Kidney tubule cell (primary cell): Measurements from ENCODE around the gene PRSS12.
A peak's percentile ranks its signal among the peaks of the same experiment; 100 is the strongest.
"Not testable (repeated sequence)": the region's sequence is repeated elsewhere in the genome, so short reads cannot be mapped to it uniquely, and the experiment has no call there.

Experiments used
- DNase-seq: peaks from one replicate; pipeline ENCODE4 v3.0.0-alpha.2; 2018; ENCODE audit warnings: low spot score

PRSS12 gene, protein sequence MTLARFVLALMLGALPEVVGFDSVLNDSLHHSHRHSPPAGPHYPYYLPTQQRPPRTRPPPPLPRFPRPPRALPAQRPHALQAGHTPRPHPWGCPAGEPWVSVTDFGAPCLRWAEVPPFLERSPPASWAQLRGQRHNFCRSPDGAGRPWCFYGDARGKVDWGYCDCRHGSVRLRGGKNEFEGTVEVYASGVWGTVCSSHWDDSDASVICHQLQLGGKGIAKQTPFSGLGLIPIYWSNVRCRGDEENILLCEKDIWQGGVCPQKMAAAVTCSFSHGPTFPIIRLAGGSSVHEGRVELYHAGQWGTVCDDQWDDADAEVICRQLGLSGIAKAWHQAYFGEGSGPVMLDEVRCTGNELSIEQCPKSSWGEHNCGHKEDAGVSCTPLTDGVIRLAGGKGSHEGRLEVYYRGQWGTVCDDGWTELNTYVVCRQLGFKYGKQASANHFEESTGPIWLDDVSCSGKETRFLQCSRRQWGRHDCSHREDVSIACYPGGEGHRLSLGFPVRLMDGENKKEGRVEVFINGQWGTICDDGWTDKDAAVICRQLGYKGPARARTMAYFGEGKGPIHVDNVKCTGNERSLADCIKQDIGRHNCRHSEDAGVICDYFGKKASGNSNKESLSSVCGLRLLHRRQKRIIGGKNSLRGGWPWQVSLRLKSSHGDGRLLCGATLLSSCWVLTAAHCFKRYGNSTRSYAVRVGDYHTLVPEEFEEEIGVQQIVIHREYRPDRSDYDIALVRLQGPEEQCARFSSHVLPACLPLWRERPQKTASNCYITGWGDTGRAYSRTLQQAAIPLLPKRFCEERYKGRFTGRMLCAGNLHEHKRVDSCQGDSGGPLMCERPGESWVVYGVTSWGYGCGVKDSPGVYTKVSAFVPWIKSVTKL

DNA sequence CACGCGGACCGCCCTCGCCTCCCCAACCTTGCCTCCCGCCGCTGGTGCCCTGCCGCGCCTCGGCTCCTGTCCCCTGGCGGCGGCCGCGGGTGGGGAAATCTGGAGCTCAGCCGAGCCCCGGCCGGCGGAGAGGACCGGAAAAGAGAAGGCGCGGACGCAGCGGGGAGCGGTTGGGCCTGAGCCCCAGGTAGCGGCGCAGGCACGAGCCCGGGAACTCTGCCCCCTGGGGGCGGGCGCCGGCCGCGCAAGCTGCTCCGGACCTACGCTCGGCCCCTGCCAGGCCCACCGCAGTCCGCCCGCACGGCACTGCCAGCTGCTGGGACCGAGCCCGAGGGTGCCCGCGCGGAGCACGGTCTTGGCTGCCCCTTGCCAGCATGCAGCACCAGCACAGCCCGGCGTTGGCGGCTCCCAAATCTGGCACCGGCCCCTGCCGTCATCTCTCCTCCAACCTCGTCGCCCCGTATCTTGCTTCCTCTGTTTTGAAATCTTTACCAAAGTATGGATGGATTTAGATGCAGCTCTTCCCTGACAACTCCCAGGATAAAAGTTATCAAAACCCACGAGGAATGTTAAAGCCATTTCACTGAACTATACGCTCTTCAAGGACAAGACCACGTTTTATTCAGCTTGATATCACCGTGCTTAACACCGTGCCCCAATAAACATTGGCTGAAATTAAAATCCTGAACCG, at the start of gene PRSS12:
Gene PRSS12, minus strand, starts transcription at position 161 of the 691 bp plus-strand sequence. CDS start 283 bp downstream, outside the sequence.
- DNase-seq = peak; percentile 80

DNA sequence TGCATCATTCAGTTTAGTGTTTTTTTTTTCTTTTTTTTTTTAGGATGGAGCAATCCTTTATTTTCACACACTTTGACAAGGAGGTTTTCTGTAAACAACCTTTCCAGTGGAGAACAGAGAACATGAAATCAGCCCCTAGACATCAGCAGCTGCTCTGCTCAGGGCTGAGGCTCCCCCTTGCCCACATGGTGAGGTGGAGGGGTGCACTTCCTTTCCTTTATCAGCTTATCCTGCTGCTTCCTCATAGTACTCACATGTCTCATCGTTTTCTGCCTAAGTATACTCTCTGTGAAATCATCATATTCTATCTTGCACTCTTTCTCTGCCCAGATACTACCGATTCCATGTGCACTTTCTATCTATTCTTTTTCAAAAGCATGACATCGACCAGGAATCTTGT, 47.6 kb upstream of the PRSS12 start:
- DNase-seq = peak; percentile 46

DNA sequence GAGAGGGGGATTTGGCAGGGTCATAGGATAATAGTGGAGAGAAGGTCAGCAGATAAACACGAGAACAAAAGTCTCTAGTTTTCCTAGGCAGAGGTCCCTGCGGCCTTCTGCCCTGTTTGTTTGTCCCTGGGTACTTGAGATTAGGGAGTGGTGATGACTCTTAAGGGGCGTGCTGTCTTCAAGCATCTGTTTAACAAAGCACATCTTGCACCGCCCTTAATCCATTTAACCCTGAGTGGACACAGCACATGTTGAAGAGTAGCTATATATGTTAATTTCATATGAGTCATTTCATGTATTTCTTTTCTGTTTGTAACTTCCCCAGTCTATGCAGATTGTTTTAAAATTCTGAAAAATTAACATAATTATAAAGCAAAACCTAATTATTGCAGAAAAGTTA, 47.1 kb upstream of the PRSS12 start:
- DNase-seq = not testable (repeated sequence)

DNA sequence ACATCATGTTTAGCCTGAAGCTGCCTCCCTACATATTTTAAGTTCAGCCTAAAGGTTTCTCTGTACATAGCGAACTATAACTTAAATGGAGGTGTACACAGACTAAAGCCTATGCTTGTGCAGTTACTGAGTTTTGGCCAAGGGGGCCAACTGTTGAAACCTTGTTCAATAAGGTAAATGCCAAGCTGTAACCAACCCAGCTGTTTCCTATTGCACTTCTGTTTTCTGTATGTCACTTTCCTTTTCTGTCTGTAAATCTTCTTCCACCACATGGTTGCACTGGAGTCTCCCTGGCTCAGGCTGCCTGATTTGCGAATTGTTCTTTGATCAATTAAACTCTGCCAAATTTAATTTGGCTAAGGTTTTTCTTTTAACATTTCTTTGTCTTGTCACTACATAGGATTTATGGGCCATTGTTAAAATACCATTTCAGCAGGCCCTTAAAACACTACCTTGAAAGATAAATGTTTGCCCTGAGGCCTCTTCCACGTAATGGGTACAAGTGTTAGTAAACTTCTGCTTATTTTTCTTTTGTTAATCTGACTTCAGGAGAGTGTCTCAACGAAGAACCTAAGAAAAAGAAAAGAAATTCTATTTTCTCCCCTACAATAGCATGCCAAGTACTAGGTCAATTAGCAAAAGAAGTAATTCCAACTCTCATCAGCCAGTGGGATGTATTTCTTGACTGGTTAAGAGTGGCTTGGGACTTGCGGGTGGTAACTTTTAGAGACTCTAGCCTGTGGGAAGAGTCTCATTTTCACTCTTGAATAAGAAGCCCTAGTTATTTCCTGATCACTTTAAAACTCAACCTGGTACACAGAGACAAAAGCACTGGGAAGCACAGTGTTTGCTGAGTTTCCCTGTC, 45.7 kb upstream of the PRSS12 start:
- DNase-seq = no peak

DNA sequence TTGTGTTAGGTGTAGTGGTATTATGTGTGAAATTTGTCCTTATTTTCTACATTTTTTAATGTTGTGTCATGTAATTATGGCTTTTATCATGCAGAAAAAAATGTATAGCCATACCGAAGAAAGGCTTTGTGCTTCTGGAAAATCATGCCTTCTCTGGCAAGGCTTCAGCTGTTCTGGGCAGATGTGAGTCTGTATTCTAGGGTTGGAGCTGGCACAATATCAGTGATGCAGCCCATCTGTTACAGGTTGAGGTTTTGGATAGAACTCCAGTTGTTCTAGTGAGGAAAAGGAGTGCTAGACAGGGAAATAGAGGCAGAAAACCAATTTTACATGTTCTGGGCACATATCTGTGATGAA, 44.8 kb upstream of the PRSS12 start:
- no peak for DNase-seq

DNA sequence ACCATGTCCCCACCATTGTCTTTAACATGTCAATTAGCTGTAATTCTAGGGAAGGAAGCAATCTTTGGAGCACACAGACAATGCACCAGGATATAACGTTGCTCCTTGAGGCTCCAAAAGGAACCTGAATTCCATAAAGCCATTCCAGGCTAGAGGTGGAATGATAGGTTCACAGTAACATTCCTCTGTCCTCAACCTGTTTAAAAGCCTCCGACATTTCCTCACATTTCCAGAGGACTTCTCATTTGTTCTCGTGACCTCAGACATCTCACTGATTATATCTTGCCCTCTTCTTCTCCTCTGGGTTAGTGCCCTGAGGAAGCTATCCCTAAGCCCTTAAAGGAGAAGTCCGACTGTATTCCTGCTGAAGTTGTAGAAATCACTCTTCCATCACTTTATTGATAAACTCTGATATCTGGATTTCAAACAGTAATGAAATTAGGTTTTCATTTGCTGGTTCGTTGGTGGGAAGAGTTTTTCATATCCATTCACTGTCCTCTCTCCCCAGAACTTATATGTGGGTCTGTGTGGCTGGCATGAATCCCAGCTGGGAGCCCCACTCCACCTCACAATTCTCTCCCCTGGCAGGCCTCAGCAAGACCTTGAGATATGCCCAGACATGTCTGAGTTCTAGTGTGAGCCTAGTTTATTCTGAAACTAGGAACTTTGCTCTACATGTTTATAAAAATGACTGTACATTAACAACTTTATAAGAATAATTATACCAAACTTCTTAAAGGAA, 44.2 kb upstream of the PRSS12 start:
- DNase-seq = no peak

DNA sequence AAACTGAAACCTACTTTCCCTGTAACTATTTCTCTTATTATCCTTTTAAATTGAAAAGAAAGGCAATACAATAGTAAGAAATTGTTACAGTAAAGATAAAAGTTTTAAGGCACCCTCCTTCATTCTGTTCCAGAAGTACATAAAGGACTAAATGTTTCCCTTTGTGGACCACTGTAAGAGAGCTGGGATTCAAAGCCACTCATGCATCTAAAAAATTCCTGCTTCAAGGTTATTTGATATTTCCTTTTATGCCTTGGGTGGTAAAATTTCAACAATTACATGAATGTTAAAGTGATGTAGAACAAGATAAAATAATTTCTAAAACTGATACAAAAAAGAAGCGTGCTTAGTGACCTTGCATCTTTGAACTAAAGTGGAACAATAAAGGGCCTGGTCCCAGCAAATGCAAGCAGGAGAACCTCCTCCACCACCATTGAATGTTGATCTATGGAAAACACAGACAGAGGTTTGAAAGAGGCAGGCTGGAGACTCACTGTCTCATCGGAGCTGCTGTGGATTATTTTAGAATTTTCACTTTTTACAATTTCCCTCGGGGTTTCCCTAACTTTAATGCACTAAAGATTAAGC, 42.3 kb upstream of the PRSS12 start:
- DNase-seq = no peak

DNA sequence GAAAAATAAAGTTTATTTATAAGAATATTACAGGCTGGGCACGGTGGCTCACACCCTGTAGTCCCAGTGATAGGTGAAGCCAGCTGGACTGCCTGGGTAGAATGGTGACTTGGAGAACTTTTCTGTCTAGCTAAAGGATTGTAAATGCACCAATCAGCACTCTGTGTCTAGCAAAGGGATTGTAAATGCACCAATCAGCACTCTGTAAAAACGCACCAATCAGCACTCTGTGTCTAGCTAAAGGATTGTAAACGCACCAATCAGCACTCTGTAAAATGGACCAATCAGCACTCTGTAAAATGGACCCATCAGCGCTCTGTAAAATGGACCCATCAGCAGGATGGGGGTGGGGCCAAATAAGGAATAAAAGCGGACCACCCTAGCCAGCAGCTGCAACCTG, 39.7 kb upstream of the PRSS12 start:
- not testable (repeated sequence) for DNase-seq

DNA sequence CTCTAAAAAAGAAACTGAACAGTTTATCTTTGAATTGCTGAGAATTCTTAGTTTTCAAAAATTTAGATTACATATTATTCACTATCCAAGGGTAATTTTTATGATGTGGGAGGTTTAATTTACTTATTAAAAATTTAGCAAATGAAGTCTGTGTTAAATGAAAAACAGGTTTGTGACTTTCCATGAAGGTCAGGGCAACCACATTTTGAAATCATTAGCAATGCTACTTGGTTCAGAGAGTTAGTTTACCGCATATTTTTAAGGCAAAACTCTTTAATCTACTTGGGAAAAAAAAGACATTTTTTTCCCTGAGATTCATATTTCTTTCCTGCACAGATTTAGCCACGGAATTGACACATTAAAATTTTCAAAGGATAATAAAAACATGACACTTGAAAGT, 37.3 kb upstream of the PRSS12 start:
- no peak for DNase-seq

DNA sequence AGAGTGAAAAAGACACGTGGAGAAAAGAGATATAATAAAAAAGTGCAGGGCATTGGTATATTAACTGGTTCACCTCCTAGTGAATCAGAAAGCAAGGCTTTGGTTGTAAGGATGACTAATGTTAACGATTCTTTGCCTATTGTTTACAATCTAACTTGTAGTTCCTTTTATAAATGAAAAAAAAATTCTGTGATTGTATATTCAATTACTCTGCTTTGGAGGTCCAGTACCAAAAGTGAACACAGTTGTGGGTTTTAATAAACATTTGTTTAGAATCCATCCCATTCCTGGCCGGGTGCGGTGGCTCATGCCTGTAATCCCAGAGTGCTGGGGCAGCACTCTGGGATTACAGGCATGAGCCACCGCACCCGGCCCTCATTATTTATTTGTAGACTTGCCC, 36.9 kb upstream of the PRSS12 start:
- no peak for DNase-seq

DNA sequence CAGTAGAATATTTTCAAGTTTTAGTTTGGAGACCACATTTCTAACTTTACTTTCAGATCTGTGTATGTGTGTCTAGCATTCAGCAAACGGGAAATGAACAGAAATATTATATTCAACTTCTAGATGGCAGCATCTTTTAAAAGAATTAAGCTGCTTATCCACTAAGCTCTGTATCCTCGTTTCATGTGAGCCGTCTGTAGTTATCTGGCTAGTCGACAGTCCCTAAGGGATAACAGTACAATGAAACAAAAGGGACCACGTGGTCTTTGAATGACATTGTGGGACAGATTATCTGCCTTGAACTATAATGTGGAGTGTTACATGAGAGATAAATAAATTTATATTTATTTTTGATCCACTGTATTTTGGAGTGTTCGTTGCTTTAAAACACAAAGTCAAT, 35.8 kb upstream of the PRSS12 start:
- no peak for DNase-seq

DNA sequence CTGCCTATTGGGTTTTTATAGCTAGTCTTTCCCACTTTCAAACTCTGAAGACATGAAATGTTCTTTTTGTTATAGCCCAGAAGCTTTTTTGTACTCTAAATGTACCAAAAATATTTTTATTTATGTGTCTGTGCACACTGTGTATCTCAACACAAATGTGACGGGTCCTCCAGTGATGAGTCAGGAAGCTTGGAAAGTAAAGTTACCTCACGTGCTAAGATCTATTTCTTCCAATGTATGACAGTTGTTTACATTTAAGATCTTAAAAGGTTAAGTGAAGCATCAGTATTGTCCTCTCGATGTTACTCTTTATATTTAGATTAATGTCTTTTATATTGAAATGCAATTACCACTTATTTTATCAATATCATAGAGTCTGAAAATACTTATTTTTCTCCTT, 29.1 kb upstream of the PRSS12 start:
- DNase-seq = no peak

DNA sequence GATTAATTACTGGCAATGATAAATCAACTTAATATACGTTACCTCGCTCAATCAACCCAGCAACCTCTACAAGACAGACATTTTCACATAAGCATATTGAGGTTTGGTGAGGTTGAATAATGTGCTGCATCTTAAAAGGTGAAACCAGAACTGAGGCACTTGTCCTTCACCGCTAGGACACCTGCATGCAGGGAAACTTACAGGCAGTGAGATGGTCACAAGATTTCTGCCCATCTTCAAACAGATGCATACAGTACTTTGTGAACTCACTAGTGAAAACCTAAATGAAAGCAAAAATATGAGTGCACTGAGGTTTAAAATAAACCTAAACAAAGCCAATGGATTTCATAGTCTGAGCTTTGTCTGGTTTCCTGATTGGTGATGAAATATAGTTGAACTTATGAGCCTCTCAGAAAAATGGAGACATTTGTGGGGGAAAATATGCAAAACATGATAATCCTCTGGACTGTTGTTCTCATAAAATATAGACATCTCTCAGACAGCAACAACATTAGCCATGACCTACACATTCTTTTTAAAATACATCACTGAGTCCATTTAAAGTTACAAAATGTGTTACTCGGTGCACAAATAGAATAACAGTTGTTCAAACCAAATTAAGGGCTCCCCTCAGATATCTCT, 20.9 kb upstream of the PRSS12 start:
- no peak for DNase-seq

DNA sequence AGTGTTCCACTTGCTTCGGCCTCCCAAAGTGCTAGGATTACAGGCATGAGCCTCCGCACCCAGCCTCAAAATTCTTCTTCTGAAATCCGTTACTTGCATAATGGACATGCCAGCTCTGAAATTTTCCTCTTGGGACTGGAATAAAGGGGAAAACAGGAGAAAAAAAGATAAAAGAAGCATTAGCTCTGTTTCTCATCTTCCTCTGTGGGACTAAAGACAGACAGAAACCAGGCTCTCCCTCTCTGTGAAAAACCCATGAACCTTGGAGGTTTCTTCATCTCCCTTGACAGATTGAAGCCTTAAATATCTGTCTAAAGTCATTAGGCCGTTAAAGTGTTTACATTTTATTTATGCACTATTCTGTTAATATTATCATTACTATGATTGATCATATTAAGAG, 19.4 kb upstream of the PRSS12 start:
- DNase-seq = no peak

DNA sequence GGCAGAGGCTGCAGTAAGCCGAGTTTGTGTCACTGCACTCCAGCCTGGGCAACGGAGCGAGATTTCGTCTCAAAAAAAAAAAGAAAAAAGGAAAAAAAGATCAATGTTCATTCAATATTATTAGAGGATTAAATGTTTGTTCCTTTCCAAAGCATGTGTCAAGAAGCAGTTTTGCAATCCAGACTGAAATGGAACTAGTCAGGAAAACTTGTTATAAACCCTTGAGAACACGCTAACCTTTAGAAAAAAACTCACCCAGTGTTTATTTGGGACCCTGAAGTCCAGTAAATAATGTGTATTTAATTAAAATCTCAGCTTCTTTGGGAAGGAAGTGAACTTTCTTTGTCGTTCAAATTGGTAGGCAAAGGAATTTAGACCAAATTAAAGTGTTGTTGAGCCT, 16.4 kb upstream of the PRSS12 start:
- no peak for DNase-seq

DNA sequence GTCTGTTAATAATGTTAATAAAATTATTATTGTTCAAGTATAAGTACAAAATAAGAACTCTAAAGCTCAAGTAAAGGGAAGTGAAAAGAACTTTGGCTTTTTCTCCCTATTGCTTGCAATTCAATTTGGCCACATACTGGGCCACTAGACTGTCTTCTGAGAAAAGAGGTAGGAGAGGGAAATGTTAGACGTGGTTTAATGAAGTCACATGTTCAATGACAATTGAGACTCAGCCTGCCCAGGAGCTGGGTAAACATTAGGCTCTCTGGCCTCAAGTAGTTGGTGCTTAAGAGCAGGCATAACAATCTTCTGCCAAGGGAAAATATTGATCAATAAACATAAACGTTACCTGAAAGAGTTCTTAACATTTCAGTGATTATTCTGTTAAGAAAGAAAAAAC, 15.1 kb upstream of the PRSS12 start:
- DNase-seq = no peak

DNA sequence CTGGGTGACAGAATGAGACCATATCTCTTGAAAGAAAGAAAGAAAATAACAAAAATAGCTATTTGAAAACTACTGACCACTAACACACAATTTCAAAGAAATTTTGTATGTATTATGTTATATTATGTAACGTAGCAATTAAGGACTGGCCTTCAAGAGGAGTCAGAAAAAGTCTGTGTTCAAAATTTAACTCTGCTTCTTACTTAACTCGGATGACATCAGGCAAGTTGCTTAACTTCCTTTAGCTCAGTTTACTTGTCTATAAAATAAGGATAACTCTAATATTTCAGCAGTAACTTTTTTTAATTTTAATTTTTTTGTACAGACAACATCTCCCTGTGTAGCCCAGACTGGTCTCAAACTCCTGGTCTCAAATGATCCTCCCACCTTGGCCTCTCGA, 14.6 kb upstream of the PRSS12 start:
- DNase-seq = no peak

DNA sequence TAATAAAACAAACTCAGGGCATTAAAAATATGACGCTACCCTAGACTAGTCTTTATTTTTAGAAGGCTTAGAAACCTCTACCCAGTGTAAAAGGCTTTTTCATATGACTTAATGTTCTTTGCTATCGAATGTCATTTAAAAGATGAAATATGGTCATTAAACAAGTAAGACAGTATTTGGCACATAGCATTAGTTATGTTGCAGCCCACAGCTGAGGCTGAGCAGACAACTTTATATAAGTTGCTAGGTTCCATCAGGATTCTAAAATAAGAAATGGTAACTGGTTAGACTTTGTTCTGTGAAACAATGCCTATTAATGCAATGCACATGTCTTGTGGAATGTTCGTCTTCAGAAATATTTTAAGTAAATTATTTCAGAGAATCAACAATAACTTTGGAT, 10.4 kb upstream of the PRSS12 start:
- DNase-seq = no peak

DNA sequence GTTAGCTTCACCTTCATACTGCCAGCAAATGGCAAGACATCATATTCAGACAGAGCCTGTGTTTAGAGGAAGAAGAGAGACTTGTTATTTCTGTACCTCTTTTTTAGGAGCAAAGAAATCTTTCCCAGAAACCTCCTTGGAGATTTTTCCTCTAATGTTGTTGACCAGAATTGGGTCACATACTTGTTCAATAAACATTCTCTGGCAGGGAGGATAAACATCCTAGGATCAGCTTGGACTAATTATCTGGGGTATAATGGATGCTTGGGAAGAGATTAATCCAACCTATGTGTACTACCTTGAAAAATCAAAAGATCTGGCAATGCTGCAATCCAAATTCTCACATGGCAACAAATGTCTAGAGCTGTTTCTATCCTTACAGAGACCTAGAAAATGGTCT, 8.4 kb upstream of the PRSS12 start:
- no peak for DNase-seq

DNA sequence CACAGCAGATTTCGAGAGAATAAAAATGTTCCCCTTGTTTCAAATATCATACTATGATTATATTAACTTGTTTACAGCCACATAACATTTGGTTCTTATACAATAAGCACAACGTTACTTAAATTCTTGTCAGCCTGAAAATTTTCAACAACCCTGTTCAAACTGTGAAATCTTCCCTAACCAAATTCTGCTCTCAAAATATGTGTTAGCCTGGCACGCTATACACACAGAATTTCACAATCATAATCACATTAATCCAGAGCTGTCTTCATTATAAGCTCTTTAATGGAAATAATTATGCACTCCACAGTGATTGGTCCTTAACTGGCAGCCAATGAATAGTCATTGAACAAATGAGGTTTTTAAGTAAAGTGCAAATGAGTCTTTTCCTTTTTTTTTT, 7.3 kb upstream of the PRSS12 start:
- no peak for DNase-seq
